Jurkat, Clone E6-1 (cell line): ENCODE measurements around the gene PTPN14.

ENCODE experiments used
- DNase-seq: peaks from one replicate; pipeline ENCODE4 v3.0.0-alpha.2; 2011; ENCODE audit warnings: low read depth, low spot score
- H3K4me3 ChIP-seq: 2 replicates; pipeline ENCODE4 v1.5.1; 2011; ENCODE audit warnings: mild to moderate bottlenecking, low read length, control low read depth, moderate library complexity

The PTPN14 gene

DNA sequence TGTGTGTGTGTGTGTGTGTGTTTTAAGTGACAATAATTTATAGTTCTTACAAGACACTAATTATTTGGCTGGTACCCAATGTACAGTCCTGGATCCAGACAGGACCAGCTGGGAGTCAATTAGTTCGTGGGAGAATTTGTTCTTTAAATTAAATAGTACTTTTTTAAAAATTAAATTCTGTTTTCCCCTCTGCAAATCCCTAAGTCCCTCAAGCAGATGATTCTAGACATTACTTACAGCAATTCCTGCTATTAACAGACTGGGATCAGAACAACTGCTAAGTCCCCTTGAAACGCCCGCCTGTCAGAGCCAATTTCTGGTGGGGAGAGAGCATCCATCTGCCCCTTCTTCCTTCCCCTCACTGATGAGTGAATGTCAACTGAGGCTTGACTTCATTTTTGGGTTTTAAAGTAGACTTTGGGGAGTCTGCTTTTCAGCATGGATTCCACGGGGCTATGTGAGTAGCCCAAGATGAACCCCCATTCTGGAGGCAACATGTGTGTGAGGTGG is 186.6 kb downstream of the PTPN14 start:
- no peak for DNase-seq
- H3K4me3 ChIP-seq = no peak overlapping the region

DNA sequence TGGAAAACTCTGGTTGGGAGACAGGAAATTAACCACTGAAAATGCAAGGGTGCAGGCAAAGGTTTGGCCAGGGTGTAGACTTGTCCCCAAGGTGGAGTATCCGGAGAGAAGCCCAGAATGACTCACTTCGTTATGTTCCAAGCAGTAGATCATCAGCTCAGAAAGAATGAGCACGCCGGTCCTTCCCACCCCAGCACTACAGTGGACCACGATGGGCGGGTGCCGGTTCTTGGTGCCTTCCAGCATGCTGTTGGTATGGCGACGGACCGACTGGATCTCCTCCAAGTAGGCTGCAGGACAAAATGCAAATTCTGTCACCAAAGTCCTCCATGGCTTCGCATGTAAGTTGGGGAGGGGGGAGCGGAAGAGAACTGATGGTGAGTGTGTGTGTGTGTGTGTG is 187.0 kb downstream of the PTPN14 start:
- DNase-seq = no peak
- no peak overlapping the region for H3K4me3 ChIP-seq

DNA sequence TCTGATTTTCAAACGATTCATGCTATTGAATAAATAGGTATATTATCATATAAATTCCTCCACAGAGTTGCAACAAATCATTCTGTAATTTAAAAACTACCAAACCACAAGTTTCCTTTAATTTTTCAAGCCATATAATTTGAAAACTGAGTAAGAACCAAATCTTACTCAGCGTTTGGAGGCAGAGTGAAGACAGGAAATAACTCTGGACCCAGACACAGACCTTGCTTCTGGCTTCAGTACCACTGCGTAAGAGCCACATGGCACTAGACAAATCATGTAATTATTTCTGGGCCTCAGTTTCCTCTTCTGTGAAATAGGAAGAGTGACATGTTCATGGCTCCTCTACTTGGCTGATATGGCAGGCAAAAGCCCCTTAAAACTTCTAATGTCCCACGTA is 188.0 kb downstream of the PTPN14 start:
- no peak overlapping the region for H3K4me3 ChIP-seq
- DNase-seq = no peak

DNA sequence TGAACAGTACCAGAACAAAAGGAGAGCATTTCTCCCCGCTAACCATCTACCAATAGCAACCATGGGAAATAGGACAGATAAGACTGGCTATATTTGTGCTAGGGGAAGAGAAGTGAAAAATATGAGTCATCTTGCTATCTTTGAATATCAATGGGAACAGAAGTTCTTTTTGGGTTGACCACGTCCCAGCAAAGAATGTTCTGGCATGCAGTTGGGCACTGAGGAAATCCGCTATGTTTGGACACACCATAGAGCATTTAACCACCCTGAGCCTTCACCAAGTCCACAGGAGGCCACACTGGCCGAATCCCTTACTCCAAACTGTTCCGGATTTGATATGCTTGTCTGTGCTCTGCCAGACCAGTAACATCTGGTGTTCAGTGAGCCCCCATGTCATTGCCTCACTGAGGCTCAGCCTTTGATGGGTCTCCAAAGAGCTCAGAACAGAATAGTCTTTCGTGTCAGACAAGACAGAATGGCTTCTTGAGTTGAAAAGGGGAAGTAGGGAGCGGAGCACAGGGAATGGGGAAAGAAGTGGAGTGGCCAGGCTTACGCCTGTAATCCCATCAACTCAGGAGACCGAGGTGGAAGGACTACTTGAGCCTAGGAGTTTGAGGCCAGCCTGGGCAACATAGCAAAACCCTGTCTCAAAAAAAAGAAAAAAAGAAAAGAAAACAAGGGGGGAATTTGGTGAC is 189.1 kb downstream of the PTPN14 start:
- no peak overlapping the region for H3K4me3 ChIP-seq
- DNase-seq = no peak

DNA sequence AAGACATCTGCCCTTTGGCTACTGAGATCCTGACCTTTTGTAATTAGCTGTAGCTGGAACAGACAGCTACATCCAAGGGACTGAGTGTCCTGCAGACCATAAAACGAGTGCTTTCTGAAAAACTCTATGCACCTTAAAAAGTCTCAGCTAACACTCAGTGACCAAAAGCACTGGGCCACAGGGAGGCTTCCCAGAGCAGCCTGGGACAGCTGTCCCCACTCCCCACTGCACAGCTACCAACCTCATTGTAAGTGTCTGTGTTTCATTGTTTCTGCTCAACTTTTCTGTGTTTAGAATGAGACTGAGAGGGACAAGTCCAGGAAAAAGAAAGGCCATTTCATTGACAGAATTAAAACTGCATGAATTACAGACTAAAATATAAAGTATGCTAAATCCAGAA is 189.8 kb downstream of the PTPN14 start:
- DNase-seq = no peak
- H3K4me3 ChIP-seq = no peak overlapping the region

DNA sequence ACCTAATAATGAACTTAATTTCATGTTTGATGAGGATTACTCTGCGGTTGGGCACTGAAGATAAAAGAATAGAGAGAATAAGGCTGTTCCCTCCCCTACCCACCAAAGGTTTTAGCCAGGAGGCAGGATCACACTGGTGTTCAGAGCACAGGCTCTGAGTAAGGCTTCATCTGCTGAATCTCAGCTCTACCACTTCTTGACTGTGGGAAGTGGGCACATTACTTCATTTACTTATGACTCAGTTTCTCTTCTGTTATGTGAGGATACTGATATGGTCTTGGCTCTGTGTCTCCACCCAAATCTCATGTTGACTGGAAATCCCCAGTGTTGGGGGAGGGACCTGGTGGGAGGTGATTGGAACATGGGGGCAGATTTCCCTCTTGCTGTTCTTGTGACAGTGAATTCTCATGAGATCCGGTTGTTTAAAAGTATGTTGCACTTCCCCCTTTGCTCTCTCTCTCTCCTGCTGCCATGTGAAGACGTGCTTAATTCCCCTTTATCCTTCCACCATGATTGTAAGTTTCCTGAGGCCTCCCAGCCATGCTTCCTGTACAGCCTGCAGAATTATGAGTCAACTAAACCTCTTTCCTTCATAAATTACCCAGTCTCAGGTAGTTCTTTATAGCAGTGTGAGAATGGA is 190.8 kb downstream of the PTPN14 start:
- H3K4me3 ChIP-seq = no peak overlapping the region
- DNase-seq = no peak

DNA sequence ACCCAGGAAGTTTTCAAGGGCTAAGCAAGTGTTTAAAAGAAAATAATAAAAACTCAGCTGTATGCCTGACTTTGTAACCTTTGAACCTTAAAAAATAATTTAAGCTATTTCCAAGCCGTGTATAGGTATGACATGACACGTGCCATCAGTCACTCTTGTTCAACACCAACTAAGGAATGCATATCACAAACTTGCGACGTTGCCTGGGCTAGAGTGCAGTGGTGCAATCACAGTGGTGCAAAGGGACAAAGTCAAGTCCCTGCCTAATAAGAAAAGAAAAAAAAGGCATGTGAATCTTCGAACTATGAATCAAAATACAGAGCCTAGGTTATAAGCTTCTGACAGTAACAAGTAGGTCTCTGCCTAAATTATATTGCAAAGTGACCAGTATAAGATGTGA is 191.3 kb downstream of the PTPN14 start:
- no peak for DNase-seq
- H3K4me3 ChIP-seq = no peak overlapping the region

DNA sequence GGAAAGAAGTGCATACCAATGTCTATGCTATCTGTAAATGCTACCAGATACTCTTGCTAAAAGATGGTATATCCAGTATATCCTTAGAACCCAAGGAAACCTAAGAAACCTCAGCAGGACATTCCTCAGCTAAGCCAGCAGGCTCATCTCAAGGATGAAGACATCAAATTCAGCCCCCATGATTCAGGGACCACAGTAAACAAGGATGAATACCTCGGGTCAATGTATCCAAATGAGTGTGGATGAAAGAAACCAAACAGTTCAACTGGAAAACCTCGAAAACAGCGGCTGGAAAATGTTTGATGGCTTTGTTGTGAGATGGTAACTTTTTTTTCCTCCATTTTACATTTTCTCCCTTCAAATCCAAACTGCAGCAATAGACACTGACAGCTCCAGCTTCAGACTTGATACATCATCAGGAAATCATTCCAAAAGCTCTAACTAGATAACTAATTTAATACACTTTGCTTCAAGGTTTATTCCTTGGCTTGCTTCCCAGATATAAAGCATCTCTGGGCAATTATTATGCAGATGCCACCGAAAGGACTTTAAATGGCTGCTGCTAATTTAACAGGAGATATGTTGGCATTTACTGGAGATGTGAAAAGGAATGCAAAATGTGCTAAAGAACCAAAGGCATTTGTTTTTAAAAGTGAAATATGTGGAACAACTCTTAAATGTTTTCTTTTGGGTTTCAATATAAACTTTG is 196.8 kb downstream of the PTPN14 start:
- H3K4me3 ChIP-seq = no peak overlapping the region
- no peak for DNase-seq

DNA sequence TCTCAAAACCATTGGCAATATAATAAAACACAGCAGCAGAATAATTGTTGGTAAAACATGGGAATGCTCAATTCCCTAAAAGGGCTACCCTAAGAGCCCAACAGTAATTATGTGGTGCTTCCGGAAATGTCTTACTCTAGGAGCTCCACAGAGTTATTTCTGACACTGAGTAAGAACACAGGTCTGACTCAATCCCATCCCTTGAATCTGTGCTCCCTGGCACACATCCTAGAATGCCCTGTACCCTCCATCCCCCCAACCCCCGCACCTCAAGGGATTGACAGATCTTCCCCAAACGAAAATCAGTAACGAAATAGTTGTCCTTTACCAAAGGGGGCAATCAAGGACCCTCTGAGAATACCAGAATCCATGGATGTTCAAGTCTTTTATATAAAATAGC is 198.6 kb downstream of the PTPN14 start:
- no peak overlapping the region for H3K4me3 ChIP-seq
- no peak for DNase-seq

DNA sequence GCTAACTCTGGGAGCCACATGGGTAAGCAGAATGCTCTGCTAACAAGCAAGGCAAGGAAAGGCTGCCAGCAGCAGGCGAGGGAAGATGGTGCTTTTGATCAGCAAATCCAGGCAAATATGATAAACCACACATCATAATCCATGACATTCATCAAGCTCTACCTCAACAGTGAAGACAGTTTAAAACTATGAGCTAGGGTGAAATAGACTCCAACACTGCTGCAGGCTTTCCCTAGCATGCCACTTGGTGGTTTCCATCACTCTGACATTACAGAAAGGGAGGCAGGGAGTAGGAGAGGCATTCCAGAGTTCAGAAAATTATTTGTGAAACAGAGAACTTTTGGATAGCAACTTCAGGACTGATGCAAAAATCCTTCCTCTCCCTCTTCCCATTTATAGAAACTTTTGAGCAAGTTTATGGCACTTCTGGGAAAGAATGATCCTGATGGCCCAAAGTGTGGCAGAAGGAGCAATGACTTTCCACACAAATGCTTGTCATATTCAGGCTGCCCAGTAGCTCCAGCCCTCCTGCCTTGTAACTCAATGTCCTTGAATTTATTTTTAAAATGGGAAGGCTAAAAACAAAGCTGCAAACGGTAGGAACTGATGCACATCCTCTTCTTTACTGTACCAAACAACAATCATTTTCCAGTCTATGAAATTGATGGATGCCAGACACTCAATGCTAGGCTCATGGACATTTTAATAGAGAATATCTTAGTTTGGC is 199.7 kb downstream of the PTPN14 start:
- no peak overlapping the region for H3K4me3 ChIP-seq
- DNase-seq = no peak

DNA sequence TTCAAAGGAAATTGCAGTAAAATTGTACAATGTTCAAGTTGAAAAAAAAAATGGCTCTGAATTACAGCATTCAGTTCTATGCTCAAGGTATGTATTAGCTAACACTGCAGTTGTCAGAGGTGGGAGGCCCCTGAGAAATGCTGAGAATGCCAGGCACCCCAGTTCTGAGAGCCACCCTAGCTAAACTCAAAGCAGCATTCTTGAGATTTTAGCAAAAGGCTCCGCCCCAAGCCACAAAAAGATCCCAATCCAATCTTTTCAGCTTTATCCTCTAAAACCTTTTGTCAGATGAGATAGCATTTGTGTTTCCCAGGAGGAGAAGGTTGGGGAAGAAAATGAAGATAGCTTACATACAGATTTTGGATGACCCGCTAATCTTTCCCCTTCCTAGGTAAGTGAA is 201.6 kb downstream of the PTPN14 start:
- H3K4me3 ChIP-seq = no peak overlapping the region
- DNase-seq = no peak

DNA sequence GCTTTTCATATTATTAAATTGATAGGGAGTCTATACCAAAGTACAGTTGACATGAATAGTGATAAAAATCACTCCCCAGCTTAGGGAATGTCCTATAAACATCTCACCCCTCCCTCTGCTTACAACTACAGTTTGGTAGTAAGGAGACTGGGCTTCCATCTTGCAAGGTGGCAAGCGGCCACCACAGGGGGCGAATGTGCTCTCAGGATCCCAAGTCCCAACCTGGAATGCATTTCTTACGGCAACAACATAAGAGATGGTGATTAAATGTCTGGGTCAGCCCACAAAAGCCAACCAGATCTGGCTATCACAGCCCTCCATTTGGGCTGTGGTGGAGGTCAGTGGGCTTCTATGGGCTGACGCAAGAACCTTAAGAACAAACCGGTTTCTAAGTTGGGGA is 202.4 kb downstream of the PTPN14 start:
- DNase-seq = no peak
- no peak overlapping the region for H3K4me3 ChIP-seq

DNA sequence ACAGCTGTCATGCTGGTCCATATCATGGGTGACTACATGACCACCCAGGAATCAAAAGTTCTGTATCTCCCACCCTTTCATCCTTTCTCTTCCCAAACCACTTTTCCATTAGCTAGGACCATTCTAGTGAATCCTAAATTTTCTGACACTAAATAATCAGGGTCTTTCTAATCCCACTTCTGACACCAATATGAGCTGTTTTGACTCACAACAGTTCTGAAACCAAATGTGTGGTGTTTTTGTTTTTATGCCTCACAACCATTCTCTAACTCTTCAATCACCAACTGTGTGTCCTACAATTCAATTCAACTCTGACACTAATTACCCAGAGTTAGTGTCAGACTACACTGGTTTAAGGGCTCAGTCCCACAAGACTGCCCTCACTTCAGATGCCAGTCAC is 206.5 kb downstream of the PTPN14 start:
- no peak overlapping the region for H3K4me3 ChIP-seq
- no peak for DNase-seq

DNA sequence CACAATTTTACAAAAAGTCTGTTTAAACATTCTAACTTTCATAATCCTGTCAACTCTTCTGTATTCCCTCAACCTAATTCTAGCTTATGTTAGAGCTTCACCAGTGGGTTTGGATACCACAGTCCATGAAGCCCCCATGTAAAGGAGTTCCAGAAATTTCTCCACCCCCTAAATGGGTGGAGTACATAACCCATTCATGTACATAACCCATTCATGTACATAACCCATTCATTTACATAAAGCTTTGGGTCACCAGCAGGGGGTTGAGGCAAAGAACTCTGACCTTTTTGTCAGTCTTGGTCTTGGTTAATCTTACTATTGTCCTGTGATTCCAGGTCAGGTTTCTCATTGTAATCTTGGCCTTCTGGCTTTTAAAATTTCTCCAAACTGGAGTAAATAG is 208.9 kb downstream of the PTPN14 start:
- H3K4me3 ChIP-seq = no peak overlapping the region

DNA sequence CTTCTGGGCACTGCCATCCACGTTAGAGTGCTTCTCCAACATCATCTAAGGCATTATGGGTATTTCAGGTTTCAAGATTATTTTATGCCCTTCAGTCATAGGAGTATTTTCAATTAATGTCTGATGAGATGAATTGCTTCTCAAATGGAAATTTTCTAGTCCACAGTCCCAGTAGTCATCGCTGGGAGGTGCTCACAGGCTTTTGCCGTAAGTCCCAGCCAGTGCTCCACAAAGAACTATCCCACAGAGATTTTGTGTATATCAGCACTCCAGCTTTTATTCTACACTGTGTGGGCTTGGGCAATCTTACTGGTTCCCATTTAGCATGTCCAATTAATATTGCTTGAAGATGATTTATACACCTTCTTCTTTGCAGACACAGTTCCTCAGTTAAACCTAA is 209.5 kb downstream of the PTPN14 start:
- no peak for DNase-seq

More for the DNA sequence above, 208.9 kb downstream of the PTPN14 start:
- no peak for DNase-seq

DNA sequence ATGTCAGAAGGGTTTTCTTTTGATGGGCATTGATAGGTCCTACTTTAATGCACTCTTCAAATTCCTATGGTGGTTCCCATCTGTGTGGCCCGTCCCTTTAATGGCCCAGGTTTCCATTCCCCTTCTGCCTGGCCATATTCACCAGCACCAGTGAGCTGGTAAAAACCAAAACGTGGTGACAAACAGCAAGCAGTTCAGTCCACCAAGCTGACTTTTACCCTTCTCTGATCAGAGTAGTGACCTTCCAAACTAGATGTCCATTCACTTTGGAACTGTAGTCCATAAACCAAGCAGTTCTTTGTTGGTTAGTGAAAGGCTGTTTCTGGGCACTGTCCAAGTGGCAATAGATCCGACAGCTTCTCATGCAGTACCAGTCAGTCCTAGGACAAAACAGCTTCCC is 209.9 kb downstream of the PTPN14 start:
- DNase-seq = no peak
- H3K4me3 ChIP-seq = no peak overlapping the region

More for the DNA sequence above, 209.5 kb downstream of the PTPN14 start:
- no peak overlapping the region for H3K4me3 ChIP-seq

DNA sequence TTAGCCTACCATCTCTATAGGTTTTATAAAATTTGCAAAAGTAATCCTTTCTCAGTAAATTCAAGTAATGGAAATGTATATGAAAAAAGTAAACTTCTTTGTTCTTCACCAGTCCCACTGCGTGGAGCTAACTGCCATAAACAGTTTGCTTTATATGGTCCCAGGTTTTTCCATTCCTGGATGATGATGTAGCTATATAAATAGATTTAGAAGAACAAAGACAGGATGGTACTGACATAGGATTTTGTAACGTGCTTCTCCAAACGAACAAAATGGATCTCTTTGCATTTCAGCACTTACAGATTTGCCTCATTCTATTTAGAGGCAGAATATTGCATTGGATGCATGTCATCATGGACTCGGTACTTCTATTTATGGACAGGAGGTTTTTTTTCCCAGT is 213.2 kb downstream of the PTPN14 start:
- no peak for DNase-seq
- H3K4me3 ChIP-seq = no peak overlapping the region

DNA sequence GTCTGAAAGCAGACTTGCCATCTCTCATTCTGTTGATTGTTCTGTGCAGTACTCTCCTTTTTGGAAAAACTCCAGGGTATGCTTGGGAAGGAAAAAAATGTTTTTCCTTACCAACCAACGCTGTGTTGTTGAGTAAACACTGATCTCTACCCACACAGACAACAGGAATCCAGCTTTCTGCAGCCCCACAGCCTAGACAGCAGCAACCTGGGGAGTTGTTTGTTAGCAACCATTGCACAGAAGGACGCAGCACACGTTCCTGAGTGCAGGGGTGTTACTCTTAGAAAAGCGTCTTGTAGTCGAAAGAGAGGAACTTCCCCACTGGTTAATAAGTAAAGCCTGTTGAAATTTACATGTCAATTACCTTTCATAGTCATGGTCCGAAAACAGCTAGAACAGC is 213.9 kb downstream of the PTPN14 start:
- no peak for DNase-seq
- no peak overlapping the region for H3K4me3 ChIP-seq

DNA sequence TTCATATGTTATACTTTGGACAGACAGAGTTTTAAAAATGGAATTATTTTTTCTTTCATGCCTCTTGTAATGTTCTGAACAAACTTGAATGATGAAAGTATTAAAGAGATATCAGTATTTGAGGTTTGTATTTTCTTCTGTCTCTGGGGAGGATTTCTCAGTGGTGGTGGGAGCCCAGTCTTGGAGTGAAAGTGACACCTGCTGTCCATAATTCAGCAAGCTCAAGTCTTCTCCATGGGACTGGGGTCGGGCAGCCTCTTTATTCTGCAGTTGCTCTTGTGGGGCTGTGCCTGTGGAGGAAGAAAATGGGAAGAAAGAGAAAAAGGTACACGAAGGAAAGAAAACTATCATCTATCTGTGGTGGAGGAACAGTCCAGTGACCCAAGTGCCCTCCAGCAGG is 214.4 kb downstream of the PTPN14 start:
- H3K4me3 ChIP-seq = no peak overlapping the region

DNA sequence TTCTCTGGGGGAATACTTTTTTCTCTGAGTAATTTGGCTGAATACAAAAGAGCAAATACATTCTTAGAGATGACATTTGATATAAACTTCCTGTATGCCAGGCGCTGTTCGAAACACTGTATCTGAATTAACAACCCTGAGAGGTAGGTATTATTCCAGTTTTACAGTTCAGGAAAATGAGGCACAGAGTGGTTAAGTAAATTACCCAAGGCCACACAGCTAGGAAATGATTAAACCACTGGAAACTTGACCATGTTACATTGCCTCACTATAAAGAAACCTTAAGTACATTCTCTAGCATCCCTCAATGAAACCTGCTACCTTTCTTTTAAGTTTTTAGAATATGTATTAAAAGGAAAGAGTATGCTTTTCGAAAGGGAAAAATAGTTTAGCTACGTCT is 215.8 kb downstream of the PTPN14 start:
- no peak overlapping the region for H3K4me3 ChIP-seq
- DNase-seq = no peak

More for the DNA sequence above, 214.4 kb downstream of the PTPN14 start:
- no peak for DNase-seq
